Neural cell (in vitro differentiated cells): Measurements from ENCODE around the gene CNTN4. TPM values are rescaled to one million over a fixed set of nuclear protein-coding genes. Genes with fewer than 3 reads are reported as not detected.

Experiments
- H2AFZ ChIP-seq: fragments of 200-600, 300-800 bp; sonication (generic), shearing (Covaris generic); 2 replicates; pipeline ENCODE4 v1.6.0; 2014; ENCODE audit warnings: low read depth, mild to moderate bottlenecking, antibody characterized with exemption, low read length, moderate library complexity
- H3F3A ChIP-seq: fragments of 200-600 bp; shearing (Covaris generic); 2 replicates; pipeline ENCODE4 v1.6.1; 2016; ENCODE audit warnings: mild to moderate bottlenecking, moderate library complexity, mixed read lengths, antibody characterized with exemption, low read length; ENCODE audit not compliant: insufficient read depth, poor library complexity, severe bottlenecking
- H3K27ac ChIP-seq: fragments of 200-600, 300-800 bp; sonication (generic), shearing (Covaris generic); 2 replicates; pipeline ENCODE4 v1.5.1; 2014; ENCODE audit warnings: mild to moderate bottlenecking, low read length, moderate library complexity
- H3K27me3 ChIP-seq: fragments of 300-800, 200-600 bp; sonication (generic), shearing (Covaris generic); 2 replicates; pipeline ENCODE4 v1.6.0; 2014; ENCODE audit warnings: mild to moderate bottlenecking, low read depth, low read length, moderate library complexity; ENCODE audit not compliant: insufficient read depth
- H3K36me3 ChIP-seq: fragments of 300-800, 200-600 bp; sonication (generic), shearing (Covaris generic); 2 replicates; pipeline ENCODE4 v1.5.1; 2014; ENCODE audit warnings: mild to moderate bottlenecking, antibody characterized with exemption, low read length, moderate library complexity; ENCODE audit not compliant: insufficient read depth
- H3K4me2 ChIP-seq: fragments of 300-800, 200-600 bp; sonication (generic), shearing (Covaris generic); 2 replicates; pipeline ENCODE4 v1.6.0; 2014; ENCODE audit warnings: mild to moderate bottlenecking, low read length
- H3K4me3 ChIP-seq: fragments of 300-800, 200-600 bp; sonication (generic), shearing (Covaris generic); 2 replicates; pipeline ENCODE4 v1.5.1; 2014; ENCODE audit warnings: mild to moderate bottlenecking, low read length, moderate library complexity
- H3K79me2 ChIP-seq: fragments of 200-600 bp; shearing (Covaris generic); replicated peaks from 2 replicates; pipeline ENCODE4 v1.6.0; 2014; ENCODE audit warnings: mild to moderate bottlenecking, low read length, moderate library complexity; ENCODE audit not compliant: insufficient read depth
- H3K9ac ChIP-seq: fragments of 300-800, 200-600 bp; sonication (generic), shearing (Covaris generic); 2 replicates; pipeline ENCODE4 v1.6.1; 2016; ENCODE audit warnings: mild to moderate bottlenecking, low read length, mixed read lengths
- H3K9me2 ChIP-seq: fragments of 200-600 bp; shearing (Covaris generic); 2 replicates; pipeline ENCODE4 v1.6.1; 2016; ENCODE audit warnings: mild to moderate bottlenecking, low read length, mixed read lengths; ENCODE audit not compliant: insufficient read depth
- H3K9me3 ChIP-seq: fragments of 200-600, 300-800 bp; sonication (generic), shearing (Covaris generic); 2 replicates; pipeline ENCODE4 v1.6.1; 2016; ENCODE audit warnings: mild to moderate bottlenecking, mixed run types, low read length, moderate library complexity, mixed read lengths
- H4K20me1 ChIP-seq: fragments of 200-600 bp; shearing (Covaris generic); 2 replicates; pipeline ENCODE4 v1.6.1; 2016; ENCODE audit warnings: mild to moderate bottlenecking, mixed run types; ENCODE audit not compliant: insufficient read depth
- EP300 ChIP-seq: fragments of 450-650 bp; conservative IDR thresholded peaks from 2 replicates; pipeline ENCODE4 v1.6.1; 2014; ENCODE audit warnings: antibody characterized with exemption, mild to moderate bottlenecking, moderate library complexity; ENCODE audit not compliant: poor library complexity, severe bottlenecking
- EZH2 ChIP-seq: fragments of 200-600, 300-800 bp; shearing (Covaris generic), sonication (generic); IDR thresholded peaks from 2 replicates; pipeline ENCODE4 v1.6.1; 2014; ENCODE audit warnings: antibody characterized with exemption, low read length, borderline replicate concordance, mild to moderate bottlenecking; ENCODE audit not compliant: insufficient read depth, poor library complexity, severe bottlenecking
- MXI1 ChIP-seq: fragments of 450-650 bp; conservative IDR thresholded peaks from 2 replicates; pipeline ENCODE4 v1.6.1; 2014; ENCODE audit warnings: antibody characterized with exemption, mild to moderate bottlenecking; ENCODE audit not compliant: poor library complexity, severe bottlenecking
- POLR2AphosphoS5 ChIP-seq: IDR thresholded peaks from 2 replicates; pipeline ENCODE4 v1.6.1; 2012
- RAD21 ChIP-seq: fragments of 450-650 bp; conservative IDR thresholded peaks from 2 replicates; pipeline ENCODE4 v1.6.1; 2014; ENCODE audit warnings: antibody characterized with exemption, mild to moderate bottlenecking, moderate library complexity
- SMC3 ChIP-seq: fragments of 450-650 bp; conservative IDR thresholded peaks from 2 replicates; pipeline ENCODE4 v1.6.1; 2014; ENCODE audit warnings: antibody characterized with exemption, mild to moderate bottlenecking, moderate library complexity; ENCODE audit not compliant: poor library complexity
- TAF1 ChIP-seq: IDR thresholded peaks from 2 replicates; pipeline ENCODE4 v1.6.1; 2012; ENCODE audit warnings: low read depth
- polyA plus RNA-seq: library from polyadenylated mRNA; depleted of rRNA; stranded (reverse); fragments of >200 nt; gene quantifications from 2 replicates; pipeline ENCODE4 v1.2.3, GENCODE V29; 2014
- TF ChIP-seq, protein P1 (sequence below): fragments of 450-650 bp; IDR thresholded peaks from 2 replicates; pipeline ENCODE4 v1.5.1; 2014; ENCODE audit warnings: antibody characterized with exemption, mild to moderate bottlenecking, moderate library complexity; ENCODE audit not compliant: poor library complexity, severe bottlenecking
- TF ChIP-seq, protein P2 (sequence below): IDR thresholded peaks from 2 replicates; pipeline ENCODE4 v1.6.1; 2012; ENCODE audit warnings: borderline replicate concordance

The CNTN4 gene
- polyA plus RNA-seq, 1 donor from 2014 or later = 10.6 TPM

DNA sequence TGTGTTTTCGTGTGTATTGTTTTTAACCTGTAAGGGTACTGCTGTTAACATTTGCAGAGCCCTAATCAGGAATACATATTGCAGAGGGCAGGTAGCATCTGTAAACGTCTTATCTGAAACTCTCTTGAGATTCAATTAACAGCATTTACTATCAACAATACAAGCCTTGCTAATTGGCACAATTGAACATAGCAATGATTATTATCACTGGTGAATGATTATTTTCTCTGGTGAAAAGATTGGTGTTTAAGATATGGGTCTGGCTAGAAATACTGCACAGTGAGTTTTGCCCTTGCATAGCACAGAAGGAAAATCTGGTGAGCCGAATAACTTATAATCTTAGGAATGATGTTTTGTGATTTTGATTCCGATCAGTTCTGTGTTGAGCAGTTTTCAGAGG is 5.9 kb upstream of the CNTN4 start:
- peaks cover 7% of the 10 kb centered on the region for H3K27me3 ChIP-seq
- no peak overlapping the region for H3K4me2 ChIP-seq

DNA sequence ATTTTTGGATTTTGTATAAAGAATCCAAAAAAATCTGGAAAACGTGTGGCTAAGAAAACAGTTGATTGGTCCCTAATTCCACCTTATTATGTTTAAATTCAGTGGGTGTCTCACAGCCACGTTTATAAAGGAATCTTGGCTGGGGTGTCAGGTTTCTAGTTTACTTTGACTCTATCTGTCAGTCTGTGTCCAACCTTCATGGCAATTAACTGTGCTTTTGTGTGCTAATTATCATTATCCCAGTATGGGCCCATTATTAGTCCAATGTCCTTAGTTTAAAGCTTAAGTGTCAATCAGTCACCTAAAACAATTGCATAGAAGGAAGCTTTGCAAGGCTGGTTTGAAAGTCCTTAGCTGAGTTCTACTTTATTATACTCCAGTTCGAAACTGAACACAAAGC is 3.7 kb upstream of the CNTN4 start:
- Histone ChIP-seq H3F3A (peaks cover 2% of the 10 kb centered on the region), H3K4me2 (no peak overlapping the region), H3K9me2 (no peaks in the 10 kb centered on the region), H3K27ac (no peak overlapping the region), H3K79me2 (no peaks in the 10 kb centered on the region), H3K9me3 (no peaks in the 10 kb centered on the region), H3K9ac (no peak overlapping the region), H3K4me3 (no peak overlapping the region), H3K27me3 (peaks cover 18% of the 10 kb centered on the region), H3K36me3 (no peaks in the 10 kb centered on the region), H2AFZ (no peak overlapping the region), H4K20me1 (no peaks in the 10 kb centered on the region)
- TF ChIP-seq SMC3 (no peak), EZH2 (no peak), TAF1 (no peak), RAD21 (no peak), EP300 (no peak), MXI1 (no peak), POLR2AphosphoS5 (no peak)
- TF ChIP-seq, protein P1, sequence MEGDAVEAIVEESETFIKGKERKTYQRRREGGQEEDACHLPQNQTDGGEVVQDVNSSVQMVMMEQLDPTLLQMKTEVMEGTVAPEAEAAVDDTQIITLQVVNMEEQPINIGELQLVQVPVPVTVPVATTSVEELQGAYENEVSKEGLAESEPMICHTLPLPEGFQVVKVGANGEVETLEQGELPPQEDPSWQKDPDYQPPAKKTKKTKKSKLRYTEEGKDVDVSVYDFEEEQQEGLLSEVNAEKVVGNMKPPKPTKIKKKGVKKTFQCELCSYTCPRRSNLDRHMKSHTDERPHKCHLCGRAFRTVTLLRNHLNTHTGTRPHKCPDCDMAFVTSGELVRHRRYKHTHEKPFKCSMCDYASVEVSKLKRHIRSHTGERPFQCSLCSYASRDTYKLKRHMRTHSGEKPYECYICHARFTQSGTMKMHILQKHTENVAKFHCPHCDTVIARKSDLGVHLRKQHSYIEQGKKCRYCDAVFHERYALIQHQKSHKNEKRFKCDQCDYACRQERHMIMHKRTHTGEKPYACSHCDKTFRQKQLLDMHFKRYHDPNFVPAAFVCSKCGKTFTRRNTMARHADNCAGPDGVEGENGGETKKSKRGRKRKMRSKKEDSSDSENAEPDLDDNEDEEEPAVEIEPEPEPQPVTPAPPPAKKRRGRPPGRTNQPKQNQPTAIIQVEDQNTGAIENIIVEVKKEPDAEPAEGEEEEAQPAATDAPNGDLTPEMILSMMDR = no peak
- TF ChIP-seq, protein P2, sequence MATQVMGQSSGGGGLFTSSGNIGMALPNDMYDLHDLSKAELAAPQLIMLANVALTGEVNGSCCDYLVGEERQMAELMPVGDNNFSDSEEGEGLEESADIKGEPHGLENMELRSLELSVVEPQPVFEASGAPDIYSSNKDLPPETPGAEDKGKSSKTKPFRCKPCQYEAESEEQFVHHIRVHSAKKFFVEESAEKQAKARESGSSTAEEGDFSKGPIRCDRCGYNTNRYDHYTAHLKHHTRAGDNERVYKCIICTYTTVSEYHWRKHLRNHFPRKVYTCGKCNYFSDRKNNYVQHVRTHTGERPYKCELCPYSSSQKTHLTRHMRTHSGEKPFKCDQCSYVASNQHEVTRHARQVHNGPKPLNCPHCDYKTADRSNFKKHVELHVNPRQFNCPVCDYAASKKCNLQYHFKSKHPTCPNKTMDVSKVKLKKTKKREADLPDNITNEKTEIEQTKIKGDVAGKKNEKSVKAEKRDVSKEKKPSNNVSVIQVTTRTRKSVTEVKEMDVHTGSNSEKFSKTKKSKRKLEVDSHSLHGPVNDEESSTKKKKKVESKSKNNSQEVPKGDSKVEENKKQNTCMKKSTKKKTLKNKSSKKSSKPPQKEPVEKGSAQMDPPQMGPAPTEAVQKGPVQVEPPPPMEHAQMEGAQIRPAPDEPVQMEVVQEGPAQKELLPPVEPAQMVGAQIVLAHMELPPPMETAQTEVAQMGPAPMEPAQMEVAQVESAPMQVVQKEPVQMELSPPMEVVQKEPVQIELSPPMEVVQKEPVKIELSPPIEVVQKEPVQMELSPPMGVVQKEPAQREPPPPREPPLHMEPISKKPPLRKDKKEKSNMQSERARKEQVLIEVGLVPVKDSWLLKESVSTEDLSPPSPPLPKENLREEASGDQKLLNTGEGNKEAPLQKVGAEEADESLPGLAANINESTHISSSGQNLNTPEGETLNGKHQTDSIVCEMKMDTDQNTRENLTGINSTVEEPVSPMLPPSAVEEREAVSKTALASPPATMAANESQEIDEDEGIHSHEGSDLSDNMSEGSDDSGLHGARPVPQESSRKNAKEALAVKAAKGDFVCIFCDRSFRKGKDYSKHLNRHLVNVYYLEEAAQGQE = no peak

More for the DNA sequence above, 5.9 kb upstream of the CNTN4 start:
- TF ChIP-seq EZH2 = no peak
- H3K9me2 ChIP-seq = no peaks in the 10 kb centered on the region
- H3K79me2 ChIP-seq = no peaks in the 10 kb centered on the region
- peaks cover 2% of the 10 kb centered on the region for H3F3A ChIP-seq
- H4K20me1 ChIP-seq = no peaks in the 10 kb centered on the region
- no peaks in the 10 kb centered on the region for H3K9me3 ChIP-seq
- H3K27ac ChIP-seq = no peak overlapping the region
- H3K4me3 ChIP-seq = no peak overlapping the region
- no peak overlapping the region for H3K9ac ChIP-seq
- H3K36me3 ChIP-seq = no peaks in the 10 kb centered on the region
- no peak overlapping the region for H2AFZ ChIP-seq

DNA sequence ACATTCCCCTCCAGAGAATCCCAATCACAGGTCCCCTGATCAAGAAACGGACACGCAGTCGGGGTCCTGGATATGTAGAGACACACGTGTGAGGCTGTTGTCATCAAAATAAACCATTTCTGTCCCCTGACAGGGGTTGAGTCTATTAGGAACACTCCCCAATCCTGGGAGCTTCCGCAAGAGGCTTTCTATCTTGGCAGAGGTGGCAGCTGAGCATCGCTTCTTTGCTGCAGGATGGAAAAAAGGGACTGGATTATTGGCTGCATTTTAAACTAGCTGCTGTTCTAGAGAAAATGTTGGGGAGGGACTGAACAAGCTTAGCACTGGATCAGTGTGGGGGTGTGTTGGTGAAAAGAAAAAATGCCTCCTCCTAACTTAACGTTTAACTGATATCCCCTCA is 2.5 kb upstream of the CNTN4 start:
- Histone ChIP-seq H3K9ac (peak overlapping the region; percentile 13), H4K20me1 (no peaks in the 10 kb centered on the region), H3F3A (peaks cover 2% of the 10 kb centered on the region), H3K36me3 (no peaks in the 10 kb centered on the region), H3K4me2 (peak overlapping the region; percentile 16), H3K79me2 (no peaks in the 10 kb centered on the region), H3K9me3 (no peaks in the 10 kb centered on the region), H3K27me3 (peaks cover 31% of the 10 kb centered on the region), H3K4me3 (peak overlapping the region; percentile 55), H3K27ac (no peak overlapping the region), H3K9me2 (no peaks in the 10 kb centered on the region), H2AFZ (no peak overlapping the region)
- peak; percentile 41 for TF ChIP-seq RAD21
- TF ChIP-seq TAF1 = no peak
- peak; percentile 43 for TF ChIP-seq SMC3
- TF ChIP-seq, protein P2 = no peak
- TF ChIP-seq, protein P1 = peak; percentile 47
